DND-41 (cell line): ENCODE results near the gene RTRAF.

Experiments used
- ATAC-seq: fragments of 200-7000 bp; cut with Tn5 transposase; 3 replicates; pipeline ENCODE4 v1.9.1; 2021; ENCODE audit warnings: low read depth; ENCODE audit not compliant: insufficient read depth
- DNase-seq: peaks from one replicate; pipeline ENCODE4 v3.0.0-alpha.2; 2020
- H2AFZ ChIP-seq: 2 replicates; pipeline ENCODE4 v1.6.0; 2012; ENCODE audit warnings: low read depth, low read length
- H3K27ac ChIP-seq: 2 replicates; pipeline ENCODE4 v1.5.1; 2012; ENCODE audit warnings: low read length, inconsistent platforms
- H3K27me3 ChIP-seq: fragments of 200-600 bp; sonication (generic); 2 replicates; pipeline ENCODE4 v1.6.0; 2012; ENCODE audit warnings: low read length, mild to moderate bottlenecking, inconsistent platforms; ENCODE audit not compliant: insufficient read depth, poor library complexity
- H3K36me3 ChIP-seq: 2 replicates; pipeline ENCODE4 v1.5.1; 2012; ENCODE audit warnings: low read length, inconsistent platforms; ENCODE audit not compliant: insufficient read depth
- H3K4me1 ChIP-seq: 2 replicates; pipeline ENCODE4 v1.5.1; 2012; ENCODE audit warnings: mild to moderate bottlenecking, low read length; ENCODE audit not compliant: insufficient read depth
- H3K4me2 ChIP-seq: 2 replicates; pipeline ENCODE4 v1.6.0; 2012; ENCODE audit warnings: mild to moderate bottlenecking, moderate library complexity, low read length, inconsistent platforms; ENCODE audit not compliant: insufficient read depth
- H3K4me3 ChIP-seq, 2 experiments: fragments of 200-600 bp in 1 of 2; shearing (Covaris generic) in 1 of 2; 2 replicates each; pipeline ENCODE4 v1.5.1; 2012 to 2016; ENCODE audit warnings: inconsistent platforms in 2 of 2, low read length in 2 of 2, mild to moderate bottlenecking in 2 of 2, low read depth in 1 of 2, moderate library complexity in 1 of 2
- H3K79me2 ChIP-seq: 2 replicates; pipeline ENCODE4 v1.6.0; 2012; ENCODE audit warnings: low read length, inconsistent platforms; ENCODE audit not compliant: insufficient read depth
- H3K9ac ChIP-seq: 2 replicates; pipeline ENCODE4 v1.6.0; 2012; ENCODE audit warnings: low read depth, mild to moderate bottlenecking, inconsistent platforms, low read length, moderate library complexity
- H3K9me3 ChIP-seq: 2 replicates; pipeline ENCODE4 v1.5.1; 2012; ENCODE audit warnings: low read length, moderate library complexity, mild to moderate bottlenecking, inconsistent platforms; ENCODE audit not compliant: insufficient read depth, severe bottlenecking
- H4K20me1 ChIP-seq: 2 replicates; pipeline ENCODE4 v1.6.0; 2012; ENCODE audit warnings: low read length; ENCODE audit not compliant: insufficient read depth
- CTCF ChIP-seq: IDR thresholded peaks from 2 replicates; pipeline ENCODE4 v1.5.1; 2012; ENCODE audit warnings: borderline replicate concordance, low read length, moderate library complexity, mild to moderate bottlenecking; ENCODE audit not compliant: poor library complexity, severe bottlenecking; ENCODE audit errors: extremely low read depth
- EZH2 ChIP-seq: IDR thresholded peaks from 3 replicates; pipeline ENCODE4 v1.6.1; 2012; ENCODE audit warnings: borderline replicate concordance, low read depth, mild to moderate bottlenecking, moderate library complexity, low read length, inconsistent platforms; ENCODE audit not compliant: severe bottlenecking

The RTRAF gene

GRCh38 chr14:52025310-52025709, 36.0 kb downstream of the RTRAF start:
- Histone ChIP-seq H3K27me3 (no peaks in the 10 kb centered on the region), H3K36me3 (no peaks in the 10 kb centered on the region), H3K27ac (no peak overlapping the region), H3K4me2 (no peak overlapping the region), H3K79me2 (no peaks in the 10 kb centered on the region), H3K9me3 (peaks cover 4% of the 10 kb centered on the region), H3K4me1 (peaks cover 38% of the 10 kb centered on the region), H2AFZ (no peak overlapping the region), H3K4me3 (no peak overlapping the region), H3K9ac (no peak overlapping the region), H4K20me1 (no peaks in the 10 kb centered on the region)
- TF ChIP-seq CTCF (no peak), EZH2 (no peak)
- ATAC-seq: no peak
- DNase-seq: no peak

- no peak for ATAC-seq
These were observed 36.8 kb downstream of the RTRAF start for GRCh38 chr14:52026017-52026660.

GRCh38 chr14:52026901-52027300, 37.6 kb downstream of the RTRAF start:
- ATAC-seq (no peak), DNase-seq (no peak)
- Histone ChIP-seq H3K27me3 (no peaks in the 10 kb centered on the region), H3K27ac (no peak overlapping the region), H3K4me2 (no peak overlapping the region), H4K20me1 (no peaks in the 10 kb centered on the region), H3K36me3 (no peaks in the 10 kb centered on the region), H3K9me3 (peaks cover 4% of the 10 kb centered on the region), H3K79me2 (no peaks in the 10 kb centered on the region), H2AFZ (no peak overlapping the region), H3K4me3 (no peak overlapping the region), H3K9ac (no peak overlapping the region), H3K4me1 (peaks cover 22% of the 10 kb centered on the region)
- TF ChIP-seq CTCF (no peak), EZH2 (no peak)

More at GRCh38 chr14:52026017-52026660, 36.8 kb downstream of the RTRAF start:
- no peaks in the 10 kb centered on the region for H4K20me1 ChIP-seq
- no peak overlapping the region for H3K4me3 ChIP-seq
- H2AFZ ChIP-seq: no peak overlapping the region
- H3K9ac ChIP-seq: no peak overlapping the region
- TF ChIP-seq EZH2: no peak
- TF ChIP-seq CTCF: no peak
- H3K27ac ChIP-seq: no peak overlapping the region
- peaks cover 4% of the 10 kb centered on the region for H3K9me3 ChIP-seq
- no peaks in the 10 kb centered on the region for H3K36me3 ChIP-seq
- H3K4me2 ChIP-seq: no peak overlapping the region
- no peaks in the 10 kb centered on the region for H3K27me3 ChIP-seq
- peaks cover 30% of the 10 kb centered on the region for H3K4me1 ChIP-seq
- no peak for DNase-seq
- H3K79me2 ChIP-seq: no peaks in the 10 kb centered on the region
